GM23338 (cell line): Measurements from ENCODE around the gene LMO1.

Experiments used
- CREB1 ChIP-seq: fragments of 250-450 bp; sonication (Bioruptor Pico); IDR thresholded peaks from 2 replicates; pipeline ENCODE4 v1.5.0; 2020; ENCODE audit warnings: low read depth, mild to moderate bottlenecking, moderate library complexity
- EZH2 ChIP-seq: fragments of 200-600 bp; sonication (generic); IDR thresholded peaks from one replicate; pipeline ENCODE4 v1.8.0; 2017; ENCODE audit warnings: antibody characterized with exemption, mild to moderate bottlenecking, low read depth; ENCODE audit not compliant: unreplicated experiment
- EZH2phosphoT487 ChIP-seq: fragments of 200-600 bp; sonication (generic); IDR thresholded peaks from one replicate; pipeline ENCODE4 v1.8.1; 2018; ENCODE audit warnings: antibody characterized with exemption; ENCODE audit not compliant: unreplicated experiment
- NANOG ChIP-seq: IDR thresholded peaks from 2 replicates; pipeline ENCODE4 v1.6.1; 2016; ENCODE audit warnings: antibody characterized with exemption, borderline replicate concordance
- POLR2AphosphoS5 ChIP-seq: IDR thresholded peaks from 2 replicates; pipeline ENCODE4 v1.6.1; 2016; ENCODE audit warnings: antibody characterized with exemption, low read depth
- REST ChIP-seq: IDR thresholded peaks from one replicate; pipeline ENCODE4 v1.6.1; 2018; ENCODE audit warnings: antibody characterized with exemption; ENCODE audit not compliant: unreplicated experiment
- STAT1 ChIP-seq: IDR thresholded peaks from one replicate; pipeline ENCODE4 v1.6.1; 2016; ENCODE audit warnings: antibody characterized with exemption; ENCODE audit not compliant: unreplicated experiment
- ZNF114 ChIP-seq: fragments of 250-450 bp; sonication (Bioruptor Pico); IDR thresholded peaks from 2 replicates; pipeline ENCODE4 v1.5.0; 2020; ENCODE audit warnings: mild to moderate bottlenecking, moderate library complexity
- ZNF331 ChIP-seq: fragments of 250-450 bp; sonication (Bioruptor Pico); IDR thresholded peaks from 2 replicates; pipeline ENCODE4 v1.5.0; 2020; ENCODE audit warnings: low read depth, mild to moderate bottlenecking, moderate library complexity
- ZNF462 ChIP-seq: fragments of 250-450 bp; sonication (Bioruptor Pico); IDR thresholded peaks from 2 replicates; pipeline ENCODE4 v1.5.0; 2020; ENCODE audit warnings: mild to moderate bottlenecking, moderate library complexity
- TF ChIP-seq, protein P1 (sequence below), 2 experiments: fragments of 200-600 bp in 1 of 2; sonication (generic) in 1 of 2; conservative IDR thresholded peaks; 2 replicates each; pipeline versions ENCODE4 v1.5.1 to v1.6.1; 2016 to 2017; ENCODE audit warnings: antibody characterized with exemption in 2 of 2, low read depth in 2 of 2, mild to moderate bottlenecking in 2 of 2, moderate library complexity in 1 of 2

DNA sequence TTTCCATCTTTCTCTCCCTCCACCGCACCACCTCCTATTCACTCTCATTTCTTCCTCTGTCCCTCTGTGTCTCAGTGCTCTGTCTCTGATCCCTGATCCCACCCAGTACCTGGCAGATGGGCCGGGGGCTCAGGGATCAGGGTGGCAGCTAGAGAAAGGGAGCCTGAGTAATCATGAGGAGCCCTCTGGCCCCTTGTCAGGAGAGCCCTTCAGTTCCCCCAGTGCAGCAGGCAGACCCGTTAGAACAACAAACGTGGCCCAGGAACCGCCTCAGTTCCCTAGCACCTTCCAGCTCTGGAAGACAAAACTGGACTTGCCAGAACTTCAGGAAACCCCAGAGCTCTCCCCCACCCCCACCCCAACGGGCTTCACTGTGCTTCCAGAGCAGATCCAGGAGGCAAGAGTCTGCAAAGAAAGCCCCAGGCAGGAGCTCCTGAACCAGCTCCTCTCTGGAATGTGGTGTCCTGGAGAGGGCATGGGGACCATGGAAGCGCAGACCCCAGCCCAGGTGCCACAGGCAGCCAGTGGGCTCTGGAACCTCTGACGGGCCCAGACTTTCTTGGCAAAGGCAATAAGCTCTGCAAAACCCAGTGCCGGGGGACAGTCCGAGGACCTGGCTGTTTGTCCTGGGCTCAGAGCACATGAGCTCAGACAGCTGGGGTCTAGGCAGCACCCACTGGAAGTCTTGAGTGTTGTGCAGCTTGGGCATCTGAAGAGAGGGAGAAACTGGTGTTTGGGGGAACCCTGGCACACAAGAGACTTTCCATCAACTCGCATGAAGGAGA, 43.2 kb downstream of the LMO1 start:
- TF ChIP-seq, protein P1, sequence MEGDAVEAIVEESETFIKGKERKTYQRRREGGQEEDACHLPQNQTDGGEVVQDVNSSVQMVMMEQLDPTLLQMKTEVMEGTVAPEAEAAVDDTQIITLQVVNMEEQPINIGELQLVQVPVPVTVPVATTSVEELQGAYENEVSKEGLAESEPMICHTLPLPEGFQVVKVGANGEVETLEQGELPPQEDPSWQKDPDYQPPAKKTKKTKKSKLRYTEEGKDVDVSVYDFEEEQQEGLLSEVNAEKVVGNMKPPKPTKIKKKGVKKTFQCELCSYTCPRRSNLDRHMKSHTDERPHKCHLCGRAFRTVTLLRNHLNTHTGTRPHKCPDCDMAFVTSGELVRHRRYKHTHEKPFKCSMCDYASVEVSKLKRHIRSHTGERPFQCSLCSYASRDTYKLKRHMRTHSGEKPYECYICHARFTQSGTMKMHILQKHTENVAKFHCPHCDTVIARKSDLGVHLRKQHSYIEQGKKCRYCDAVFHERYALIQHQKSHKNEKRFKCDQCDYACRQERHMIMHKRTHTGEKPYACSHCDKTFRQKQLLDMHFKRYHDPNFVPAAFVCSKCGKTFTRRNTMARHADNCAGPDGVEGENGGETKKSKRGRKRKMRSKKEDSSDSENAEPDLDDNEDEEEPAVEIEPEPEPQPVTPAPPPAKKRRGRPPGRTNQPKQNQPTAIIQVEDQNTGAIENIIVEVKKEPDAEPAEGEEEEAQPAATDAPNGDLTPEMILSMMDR (conservative IDR thresholded peaks at IDR 0.05; ENCODE audit: low read depth in 2 of 2): no peak
- TF ChIP-seq EZH2 (no peak), REST (no peak), POLR2AphosphoS5 (no peak), EZH2phosphoT487 (no peak), ZNF331 (CRISPR knock-in tag) (no peak), ZNF114 (no peak), CREB1 (CRISPR knock-in tag) (no peak), STAT1 (no peak), ZNF462 (no peak), NANOG (no peak)
